Choroid plexus epithelial cell (primary cell): ENCODE data around the gene GANC.

Experiments
- DNase-seq: peaks from one replicate; pipeline ENCODE4 v3.0.0-alpha.2; 2010; ENCODE audit warnings: low read depth
- H3K4me3 ChIP-seq: 2 replicates; pipeline ENCODE4 v1.5.1; 2011; ENCODE audit warnings: low read depth, mild to moderate bottlenecking, control low read depth, low read length, moderate library complexity
- TF ChIP-seq, protein P1 (sequence below): conservative IDR thresholded peaks from 2 replicates; pipeline ENCODE4 v1.5.1; 2011; ENCODE audit warnings: low read depth, mild to moderate bottlenecking, control low read depth, inconsistent platforms, low read length, moderate library complexity

Gene GANC

DNA sequence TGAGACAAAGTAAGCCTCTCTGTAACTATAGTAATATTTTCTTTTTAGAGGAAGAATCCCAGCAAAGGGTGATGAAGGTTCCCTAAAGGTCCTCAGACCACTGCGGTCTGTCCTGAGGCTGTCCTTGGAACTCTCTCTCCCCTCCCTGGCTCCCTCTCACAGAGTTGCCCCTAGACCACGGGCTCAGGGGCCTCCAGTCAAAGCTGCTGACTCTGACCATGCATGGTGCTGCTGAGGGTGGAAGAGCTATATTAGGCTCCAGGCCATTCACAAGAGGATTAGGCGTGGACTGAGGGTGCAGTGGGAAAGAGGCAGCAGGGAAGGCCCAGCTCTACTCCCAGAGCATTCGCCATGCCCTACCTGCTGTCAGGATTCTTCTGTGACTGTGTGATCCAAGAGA, 100.9 kb downstream of the GANC start:
- H3K4me3 ChIP-seq, result no peak overlapping the region
- no peak for DNase-seq
- TF ChIP-seq, protein P1, sequence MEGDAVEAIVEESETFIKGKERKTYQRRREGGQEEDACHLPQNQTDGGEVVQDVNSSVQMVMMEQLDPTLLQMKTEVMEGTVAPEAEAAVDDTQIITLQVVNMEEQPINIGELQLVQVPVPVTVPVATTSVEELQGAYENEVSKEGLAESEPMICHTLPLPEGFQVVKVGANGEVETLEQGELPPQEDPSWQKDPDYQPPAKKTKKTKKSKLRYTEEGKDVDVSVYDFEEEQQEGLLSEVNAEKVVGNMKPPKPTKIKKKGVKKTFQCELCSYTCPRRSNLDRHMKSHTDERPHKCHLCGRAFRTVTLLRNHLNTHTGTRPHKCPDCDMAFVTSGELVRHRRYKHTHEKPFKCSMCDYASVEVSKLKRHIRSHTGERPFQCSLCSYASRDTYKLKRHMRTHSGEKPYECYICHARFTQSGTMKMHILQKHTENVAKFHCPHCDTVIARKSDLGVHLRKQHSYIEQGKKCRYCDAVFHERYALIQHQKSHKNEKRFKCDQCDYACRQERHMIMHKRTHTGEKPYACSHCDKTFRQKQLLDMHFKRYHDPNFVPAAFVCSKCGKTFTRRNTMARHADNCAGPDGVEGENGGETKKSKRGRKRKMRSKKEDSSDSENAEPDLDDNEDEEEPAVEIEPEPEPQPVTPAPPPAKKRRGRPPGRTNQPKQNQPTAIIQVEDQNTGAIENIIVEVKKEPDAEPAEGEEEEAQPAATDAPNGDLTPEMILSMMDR, result no peak

DNA sequence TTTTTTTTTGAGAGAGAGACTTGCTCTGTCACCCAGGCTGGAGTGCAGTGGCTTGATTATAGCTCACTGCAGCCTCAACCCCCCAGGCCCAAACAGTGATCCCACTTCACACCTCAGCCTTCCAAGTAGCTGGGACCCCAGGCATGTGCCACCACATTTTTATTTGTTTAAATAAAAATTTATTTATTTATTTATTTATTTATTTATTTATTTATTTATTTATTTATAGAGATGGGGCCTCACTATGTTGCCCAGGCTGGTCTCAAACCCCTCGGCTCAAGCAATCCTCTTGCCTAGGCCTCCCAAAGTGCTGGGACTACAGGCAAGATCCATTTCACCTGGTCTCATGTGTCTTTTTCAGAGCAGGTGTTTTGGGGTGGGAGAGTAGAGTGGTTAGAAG, 101.8 kb downstream of the GANC start:
- no peak overlapping the region for H3K4me3 ChIP-seq
- DNase-seq, result no peak
- TF ChIP-seq, protein P1, result no peak

DNA sequence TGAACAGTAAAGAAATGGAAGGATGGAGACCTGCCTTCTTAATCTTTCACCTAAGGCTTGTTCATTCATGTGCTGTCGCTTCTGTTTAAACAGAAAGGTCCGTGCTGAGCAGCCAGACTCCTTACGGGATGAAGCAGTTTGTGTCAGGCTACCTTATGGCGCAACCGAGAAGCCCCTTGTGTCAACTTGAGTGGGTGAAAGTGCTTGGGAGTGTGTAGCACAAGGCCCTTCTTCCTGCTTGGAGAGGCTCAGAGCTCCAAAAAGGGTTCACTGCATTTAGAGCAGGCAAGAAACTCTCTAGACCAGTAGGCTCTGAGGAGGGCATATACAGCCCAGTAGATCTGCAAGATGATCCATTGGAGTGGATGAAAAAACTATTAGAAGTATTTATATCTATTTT, 102.3 kb downstream of the GANC start:
- H3K4me3 ChIP-seq, result no peak overlapping the region
- TF ChIP-seq, protein P1, result no peak
- DNase-seq, result no peak

DNA sequence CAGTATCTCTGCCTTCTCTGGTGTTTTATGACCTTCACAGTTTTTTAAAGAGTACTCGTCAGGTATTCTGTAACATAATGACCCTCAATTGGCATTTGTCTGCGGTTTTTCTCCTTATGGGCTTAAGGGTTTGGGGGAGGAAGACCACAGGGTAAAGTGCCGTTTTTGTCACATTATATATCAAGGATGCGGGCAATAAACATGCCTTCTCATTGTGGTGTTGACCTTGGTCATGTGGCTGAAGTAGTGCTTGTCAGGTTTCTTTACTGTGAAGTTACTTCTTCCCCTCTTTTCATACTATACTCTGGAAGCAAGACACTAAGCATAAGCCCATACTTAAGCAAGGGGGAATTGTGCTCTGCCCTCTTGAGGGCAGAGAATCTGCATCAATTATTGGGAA, 102.9 kb downstream of the GANC start:
- no peak overlapping the region for H3K4me3 ChIP-seq
- no peak for DNase-seq
- TF ChIP-seq, protein P1, result no peak

DNA sequence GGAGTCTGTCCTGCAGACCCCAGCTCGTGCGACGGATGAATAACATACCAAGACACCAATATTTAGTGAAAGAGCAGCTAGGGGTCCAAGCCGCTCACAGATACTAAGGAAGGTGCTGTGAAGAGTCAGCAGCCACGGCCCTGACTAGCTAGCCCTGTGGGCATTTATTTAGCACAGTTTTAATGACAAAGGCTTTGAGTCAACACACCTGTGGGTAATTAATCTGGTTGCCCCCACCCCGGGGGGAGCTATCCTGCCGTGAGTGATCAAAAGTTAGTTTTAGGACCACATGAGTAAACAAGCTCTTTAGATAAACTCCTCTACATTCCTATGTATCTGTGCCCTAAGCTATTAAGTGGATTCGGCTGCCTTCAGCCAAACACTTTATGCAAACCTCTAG, 105.0 kb downstream of the GANC start:
- DNase-seq, result no peak
- TF ChIP-seq, protein P1, result no peak
- no peak overlapping the region for H3K4me3 ChIP-seq

DNA sequence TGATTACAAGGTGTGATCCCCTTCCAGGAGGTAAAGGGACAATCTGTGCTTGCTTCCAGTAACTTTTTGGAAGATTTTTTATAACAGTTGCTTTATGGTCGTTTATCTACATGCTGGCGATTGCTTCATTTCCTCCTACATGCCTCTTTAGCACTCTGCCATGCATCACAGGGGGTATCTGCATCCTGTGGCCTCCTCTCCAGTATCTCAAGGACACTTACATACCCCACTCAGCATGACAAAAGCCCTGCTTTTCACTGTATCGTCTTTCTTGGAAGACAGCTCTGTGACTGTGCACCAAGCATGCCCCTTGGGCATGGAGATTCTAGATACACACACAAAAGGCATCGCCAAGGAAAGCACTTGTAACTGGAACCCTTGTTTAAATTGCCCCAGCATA, 111.6 kb downstream of the GANC start:
- TF ChIP-seq, protein P1, result no peak
- H3K4me3 ChIP-seq, result no peak overlapping the region
- DNase-seq, result no peak

DNA sequence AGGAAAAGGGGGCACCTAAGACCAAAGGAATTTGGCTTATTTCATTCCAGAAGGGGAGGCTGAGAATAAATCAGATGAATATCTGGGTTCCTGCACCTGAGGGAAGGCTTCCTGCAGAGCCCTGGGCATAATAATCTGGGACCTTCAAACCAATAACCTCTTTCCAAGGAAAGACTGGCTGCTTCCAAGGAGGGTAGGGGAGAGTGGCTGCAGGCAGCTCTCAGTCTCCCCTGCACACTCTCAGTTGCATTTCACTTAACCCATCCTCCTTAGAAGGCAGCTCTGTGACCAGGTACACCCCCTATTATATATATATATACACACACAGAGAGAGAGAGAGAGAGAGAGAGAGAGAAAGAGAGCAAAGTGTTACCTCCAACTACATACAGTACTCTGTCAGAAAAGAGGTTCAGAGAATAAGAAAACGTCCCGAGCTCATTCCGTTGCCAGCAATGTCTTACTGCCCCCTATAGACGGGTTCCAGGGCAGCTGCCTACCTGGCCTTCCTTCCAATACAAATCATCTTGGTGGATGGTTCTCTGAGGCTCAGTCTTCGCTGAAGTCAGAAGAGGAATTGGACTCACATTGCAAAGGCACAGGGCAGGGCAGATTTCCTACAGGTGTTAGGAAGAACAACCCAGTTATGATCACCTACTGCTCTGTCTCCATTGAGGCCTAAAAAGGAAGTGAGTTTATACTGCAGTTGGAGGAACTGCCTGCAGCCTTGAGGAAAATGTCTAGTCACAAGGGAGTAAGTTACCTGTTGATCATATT, 112.4 kb downstream of the GANC start:
- TF ChIP-seq, protein P1, result peak; percentile 94
- DNase-seq, result peak; percentile 80
- no peak overlapping the region for H3K4me3 ChIP-seq
